Thyroid gland (tissue), 4 donors: ENCODE results near the gene TSGA10IP. TPM values are rescaled to one million over a fixed set of nuclear protein-coding genes. Genes with fewer than 3 reads are reported as not detected.

Experiments
- DNase-seq, 2 donors: peaks; one replicate each; pipeline ENCODE4 v3.0.0-alpha.2; 2019
- H3K27ac ChIP-seq, 3 donors: fragments of 200-600 bp; sonication (generic); 1 replicate in 2 of 3; 2 replicates in 1 of 3; pipeline ENCODE4 v1.5.1; 2016 to 2019; ENCODE audit warnings: mild to moderate bottlenecking in 1 of 3, moderate library complexity in 1 of 3
- H3K27me3 ChIP-seq: fragments of 200-600 bp; sonication (generic); one replicate; pipeline ENCODE4 v1.5.1; 2019
- H3K36me3 ChIP-seq, 2 donors: fragments of 200-600 bp; sonication (generic); one replicate each; pipeline ENCODE4 v1.5.1; 2016 to 2019
- H3K4me1 ChIP-seq, 2 donors: fragments of 200-600 bp; sonication (generic); one replicate each; pipeline ENCODE4 v1.5.1; 2017 to 2019
- H3K4me3 ChIP-seq, 3 donors: fragments of 200-600 bp; sonication (generic); replicated peaks in 1 of 3; 1 replicate in 2 of 3; 2 replicates in 1 of 3; pipeline ENCODE4 v1.5.1; 2016; ENCODE audit warnings: mild to moderate bottlenecking in 1 of 3
- H3K9me3 ChIP-seq: fragments of 200-600 bp; sonication (generic); one replicate; pipeline ENCODE4 v1.5.1; 2017
- POLR2A ChIP-seq, 2 donors: fragments of 450-650 bp; IDR thresholded peaks; one replicate each; pipeline ENCODE4 v1.6.1; 2017; ENCODE audit warnings: antibody characterized with exemption in 2 of 2, mild to moderate bottlenecking in 2 of 2, moderate library complexity in 1 of 2
- WGBS, 2 donors: methylation state at CpG; one replicate each; pipeline ENCODE4 v1.1.5; 2017; 5-methylcytosine and 5-hydroxymethylcytosine counted together
- intact Hi-C: fragments of 100-400 bp; cut with DNase I; formaldehyde crosslinking; loops from one replicate; pipeline ENCODE4 v1.15.1; 2023
- total RNA-seq, 4 donors: library from RNA; depleted of rRNA; stranded (reverse); fragments of >200 nt; gene quantifications; one replicate each; pipeline ENCODE4 v1.2.3, GENCODE V29; 2016
- TF ChIP-seq, protein P1 (sequence below), 6 experiments: fragments of 200-600 bp in 3 of 6; fragments of 450-650 bp in 3 of 6; sonication (generic) in 3 of 6; IDR thresholded peaks; one replicate each; pipeline ENCODE4 v1.5.1; 2016 to 2019; ENCODE audit warnings: antibody characterized with exemption in 6 of 6, mild to moderate bottlenecking in 2 of 6, inconsistent platforms in 1 of 6, moderate library complexity in 1 of 6

The TSGA10IP gene
- total RNA-seq, 4 donors from 2014 or later: 0.33 TPM; not detected in 3

DNA sequence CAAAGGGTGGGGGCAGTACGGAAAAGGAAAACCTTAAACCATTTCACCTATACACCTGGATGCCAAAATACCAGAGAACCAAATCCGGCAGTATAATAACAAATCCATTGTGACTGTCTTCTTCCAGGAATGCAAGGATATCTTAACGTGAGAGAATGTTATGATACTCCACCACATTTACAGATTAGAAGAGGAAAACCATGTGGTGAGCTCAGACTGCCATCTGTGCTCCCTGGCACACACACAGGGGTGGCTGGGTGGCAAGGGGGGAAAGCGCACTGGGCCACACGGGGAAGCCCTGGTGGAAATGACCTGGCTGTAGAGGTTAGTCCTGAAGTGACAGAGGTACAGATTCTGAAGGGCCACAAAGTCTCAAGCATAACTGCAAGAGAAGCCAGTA lies 46.8 kb downstream of the TSGA10IP start:
- intact Hi-C loops: no loop called here
- TF ChIP-seq POLR2A (IDR thresholded peaks at IDR 0.05): no peak
- TF ChIP-seq, protein P1, sequence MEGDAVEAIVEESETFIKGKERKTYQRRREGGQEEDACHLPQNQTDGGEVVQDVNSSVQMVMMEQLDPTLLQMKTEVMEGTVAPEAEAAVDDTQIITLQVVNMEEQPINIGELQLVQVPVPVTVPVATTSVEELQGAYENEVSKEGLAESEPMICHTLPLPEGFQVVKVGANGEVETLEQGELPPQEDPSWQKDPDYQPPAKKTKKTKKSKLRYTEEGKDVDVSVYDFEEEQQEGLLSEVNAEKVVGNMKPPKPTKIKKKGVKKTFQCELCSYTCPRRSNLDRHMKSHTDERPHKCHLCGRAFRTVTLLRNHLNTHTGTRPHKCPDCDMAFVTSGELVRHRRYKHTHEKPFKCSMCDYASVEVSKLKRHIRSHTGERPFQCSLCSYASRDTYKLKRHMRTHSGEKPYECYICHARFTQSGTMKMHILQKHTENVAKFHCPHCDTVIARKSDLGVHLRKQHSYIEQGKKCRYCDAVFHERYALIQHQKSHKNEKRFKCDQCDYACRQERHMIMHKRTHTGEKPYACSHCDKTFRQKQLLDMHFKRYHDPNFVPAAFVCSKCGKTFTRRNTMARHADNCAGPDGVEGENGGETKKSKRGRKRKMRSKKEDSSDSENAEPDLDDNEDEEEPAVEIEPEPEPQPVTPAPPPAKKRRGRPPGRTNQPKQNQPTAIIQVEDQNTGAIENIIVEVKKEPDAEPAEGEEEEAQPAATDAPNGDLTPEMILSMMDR (IDR thresholded peaks at IDR 0.05): no peak
- H3K9me3 ChIP-seq: no peaks in the 10 kb centered on the region
- no peaks in the 10 kb centered on the region for H3K4me1 ChIP-seq
- H3K36me3 ChIP-seq: peaks cover 1 to 3% of the 10 kb centered on the region in 2 donors
- 83 to 84% methylated on average over 5 of the region's 5 CpGs for WGBS, 2 donors
- no peak overlapping the region for H3K4me3 ChIP-seq
- no peak for DNase-seq
- H3K27ac ChIP-seq: no peak overlapping the region
- no peaks in the 10 kb centered on the region for H3K27me3 ChIP-seq

DNA sequence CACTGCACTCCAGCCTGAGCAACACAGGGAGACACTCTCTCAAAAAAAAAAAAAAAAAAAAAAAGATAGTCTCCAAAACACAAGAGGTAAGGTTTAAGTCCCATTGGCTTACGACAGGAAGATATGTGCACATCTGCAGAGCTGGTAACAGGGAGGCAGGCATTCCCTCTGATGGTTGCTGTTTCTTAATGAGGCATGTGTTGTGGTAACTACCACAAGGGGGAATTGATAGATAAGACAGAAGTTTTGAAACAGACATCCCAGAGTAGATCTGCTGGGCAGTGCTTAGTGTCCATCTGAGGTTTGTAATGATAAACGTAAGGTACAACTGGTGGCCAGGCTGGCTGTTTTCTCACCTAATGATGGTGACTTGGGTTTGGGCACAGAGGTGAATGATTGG lies 52.0 kb downstream of the TSGA10IP start:
- Histone ChIP-seq H3K27me3 (no peaks in the 10 kb centered on the region), H3K36me3 (peaks cover 32 to 37% of the 10 kb centered on the region in 2 donors), H3K27ac (no peak overlapping the region), H3K9me3 (no peaks in the 10 kb centered on the region), H3K4me3 (no peak overlapping the region), H3K4me1 (peaks cover 4 to 8% of the 10 kb centered on the region in 2 donors)
- 91% methylated on average over 2 of the region's 2 CpGs for WGBS, 2 donors
- DNase-seq: no peak
- TF ChIP-seq, protein P1 (IDR thresholded peaks at IDR 0.05): no peak
- no peak for TF ChIP-seq POLR2A (IDR thresholded peaks at IDR 0.05)
- intact Hi-C loops: no loop called here

DNA sequence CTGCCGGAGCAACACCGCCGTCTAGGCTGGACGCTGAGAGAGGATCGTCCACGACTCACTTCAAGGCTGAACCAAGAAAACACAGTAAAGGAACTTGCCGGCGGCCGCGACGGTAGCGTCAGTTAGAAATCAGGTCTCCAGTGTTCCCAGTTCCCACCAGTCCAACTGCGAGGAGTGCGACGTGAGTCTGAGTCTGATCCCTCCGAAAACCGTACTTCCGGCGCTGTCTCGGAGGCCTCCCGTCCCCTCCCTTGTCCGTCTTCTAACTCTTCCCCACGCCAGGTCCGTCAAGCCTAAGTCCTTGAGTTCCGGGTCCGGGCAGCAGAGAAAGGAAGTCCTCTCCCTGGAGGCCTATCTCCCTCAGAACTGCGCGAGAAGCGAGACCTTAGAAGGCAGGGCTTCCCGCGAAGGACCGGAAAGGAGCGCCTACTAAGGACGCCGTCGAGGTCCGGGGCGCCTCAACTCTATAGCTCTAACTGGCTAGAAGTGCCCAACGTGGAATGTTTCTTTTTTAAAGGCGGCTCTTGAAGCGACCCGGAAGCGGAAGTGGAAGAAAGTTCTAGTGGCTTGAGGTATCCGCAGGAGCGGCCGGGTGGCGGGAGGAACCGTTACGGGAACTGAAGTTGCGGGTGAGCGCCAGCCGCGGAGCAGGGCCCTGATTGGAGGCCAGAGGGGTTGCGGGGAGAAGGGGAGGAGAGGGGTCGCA lies 56.8 kb downstream of the TSGA10IP start, which contains the start of the genes BANF1 and EIF1AD:
TSS of gene BANF1 (plus strand) at position 562 of the 706 bp plus-strand sequence. CDS start 748 bp downstream, outside the sequence.
TSS of gene EIF1AD (minus strand) at position 216 of the 706 bp plus-strand sequence. CDS start 1,768 bp downstream, outside the sequence.
- intact Hi-C loops: no loop called here
- TF ChIP-seq, protein P1 (IDR thresholded peaks at IDR 0.05): peak in 1 of 6 experiments; percentile 3
- peak in 1 of 2 donors; percentile 61 for TF ChIP-seq POLR2A (IDR thresholded peaks at IDR 0.05)
- H3K4me1 ChIP-seq: peaks cover 9 to 14% of the 10 kb centered on the region in 2 donors
- 0% methylated on average over 48 to 49 of the region's 55 CpGs for WGBS, 2 donors
- no peaks in the 10 kb centered on the region for H3K9me3 ChIP-seq
- H3K27ac ChIP-seq: peak within 1 kb of the TSS; percentile 89 to 91 (median 89)
- peaks cover 40 to 43% of the 10 kb centered on the region in 2 donors for H3K36me3 ChIP-seq
- peak within 1 kb of the TSS; percentile 58 to 70 (median 61) for H3K4me3 ChIP-seq
- peak; percentile 91 to 92 for DNase-seq
- no peaks in the 10 kb centered on the region for H3K27me3 ChIP-seq

DNA sequence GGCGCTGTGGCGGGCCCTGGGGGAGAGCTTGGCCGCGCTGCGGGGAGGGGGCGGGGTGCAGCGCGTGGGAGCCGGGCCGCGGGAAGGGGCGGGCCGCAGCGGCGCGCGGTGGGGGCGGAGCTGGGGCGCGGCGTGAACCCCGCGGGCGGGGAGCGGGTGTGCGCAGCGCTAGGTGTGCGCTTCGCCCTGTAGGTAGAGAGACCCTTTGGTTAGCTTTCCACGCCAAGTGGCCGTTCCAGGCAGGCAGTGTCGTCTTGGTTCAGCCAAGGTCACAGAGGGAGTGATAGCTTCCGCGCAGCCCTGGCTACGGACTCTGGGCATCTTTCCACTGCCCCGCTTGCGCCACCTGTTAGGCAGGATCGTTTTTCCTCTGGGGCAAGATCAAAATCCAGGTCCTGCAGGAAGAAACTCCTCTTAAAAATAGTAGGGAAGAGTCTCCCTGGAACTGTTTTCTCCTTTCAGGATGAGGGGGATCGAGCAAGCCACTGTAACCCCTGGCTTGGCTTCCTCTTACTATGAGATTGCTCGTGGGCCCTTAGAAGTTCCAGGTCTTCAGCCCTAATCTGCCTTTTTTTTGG lies 57.5 kb downstream of the TSGA10IP start:
- peaks cover 34 to 36% of the 10 kb centered on the region in 2 donors for H3K36me3 ChIP-seq
- peak in 1 of 2 donors; percentile 33 for TF ChIP-seq POLR2A (IDR thresholded peaks at IDR 0.05)
- TF ChIP-seq, protein P1 (IDR thresholded peaks at IDR 0.05): peak in 1 of 6 experiments; percentile 17
- H3K4me3 ChIP-seq: peak overlapping the region; percentile 58 to 70 (median 61)
- peak; percentile 61 to 69 for DNase-seq
- H3K9me3 ChIP-seq: no peaks in the 10 kb centered on the region
- H3K27me3 ChIP-seq: no peaks in the 10 kb centered on the region
- H3K27ac ChIP-seq: peak overlapping the region; percentile 89 to 91 (median 89)
- intact Hi-C loops: no loop called here
- 1 to 2% methylated on average over 13 to 20 of the region's 40 CpGs for WGBS, 2 donors
- H3K4me1 ChIP-seq: peaks cover 9 to 14% of the 10 kb centered on the region in 2 donors
